ENCODE data around the gene GOLGA8K.
"Not testable (repeated sequence)": the region's sequence is repeated elsewhere in the genome, so short reads cannot be mapped to it uniquely, and the experiment has no call there.

The GOLGA8K gene

DNA sequence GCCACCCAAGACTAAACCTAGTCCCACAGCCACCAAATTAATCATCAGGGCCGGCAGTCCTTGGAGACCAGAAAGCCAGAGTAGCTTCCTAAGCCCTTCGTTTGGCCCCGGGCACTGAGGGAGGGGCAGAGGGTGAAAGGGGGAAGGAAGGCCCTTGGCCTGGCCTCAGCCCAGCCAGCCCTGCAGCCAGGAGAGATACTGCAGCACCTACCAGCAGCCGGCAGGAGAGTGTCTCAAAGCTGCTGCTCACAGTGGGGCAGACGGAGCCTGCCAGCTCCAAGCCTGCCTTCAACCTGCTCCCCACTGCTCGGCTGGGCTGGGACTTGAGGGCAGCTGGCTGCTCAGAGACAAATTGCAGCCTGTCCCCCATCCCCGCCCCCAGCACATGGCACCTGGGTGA lies 50.3 kb downstream of the GOLGA8K start:
- not testable (repeated sequence) for DNase-seq (ENCODE audit: low read depth)

DNA sequence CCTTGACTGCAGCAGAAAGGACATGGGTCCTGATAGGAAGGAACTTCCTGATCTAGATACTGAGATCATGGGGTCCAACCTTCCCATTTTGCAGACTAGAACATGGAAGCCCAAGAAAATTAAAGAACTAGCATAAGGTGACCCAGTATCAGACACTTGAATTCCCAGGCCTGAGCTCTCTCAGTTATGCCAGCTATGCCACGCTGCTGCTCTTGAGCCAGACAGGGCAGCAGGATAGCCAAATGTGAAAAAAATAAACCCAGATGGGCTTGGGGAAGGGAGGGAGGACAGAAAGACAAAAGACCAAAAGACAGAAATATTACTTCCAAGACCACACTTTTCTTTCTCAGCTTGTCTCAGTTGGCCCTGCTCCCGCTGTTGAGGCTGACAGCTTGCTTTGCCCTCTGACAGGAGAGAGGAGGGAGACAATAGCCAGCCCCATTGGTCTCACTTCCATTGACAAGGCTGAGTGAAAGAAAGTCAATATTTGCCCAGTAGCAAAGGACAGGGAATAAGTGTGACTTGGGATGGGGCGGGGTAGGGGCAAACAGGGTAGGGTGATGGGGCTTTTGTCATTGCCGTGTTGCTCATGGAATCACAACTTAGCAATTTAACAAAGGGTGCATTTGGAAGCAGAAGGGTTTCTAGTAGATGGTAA lies 52.4 kb downstream of the GOLGA8K start:
- DNase-seq (ENCODE audit: low read depth), result not testable (repeated sequence)

DNA sequence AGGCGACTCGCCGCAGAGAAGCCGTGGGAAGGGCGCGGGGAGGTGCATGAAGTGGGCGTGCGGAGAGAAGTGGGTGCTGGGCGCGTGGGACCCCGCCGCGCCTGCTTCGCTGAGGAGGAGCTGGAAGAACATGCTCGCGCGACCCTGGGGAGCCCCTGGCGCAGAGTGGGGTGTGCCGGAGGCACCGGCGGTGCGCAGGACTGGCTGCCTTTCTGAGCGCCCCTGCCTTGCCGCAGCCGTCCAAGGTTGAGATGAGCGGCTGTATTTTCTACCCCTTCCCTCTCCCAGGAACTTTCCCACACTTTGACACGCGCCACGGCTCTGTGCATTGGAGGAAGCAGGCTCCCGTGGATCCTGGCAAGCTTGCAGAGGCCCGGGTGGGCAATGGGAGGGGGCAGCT lies 56.1 kb downstream of the GOLGA8K start:
- DNase-seq (ENCODE audit: low read depth), result not testable (repeated sequence)

DNA sequence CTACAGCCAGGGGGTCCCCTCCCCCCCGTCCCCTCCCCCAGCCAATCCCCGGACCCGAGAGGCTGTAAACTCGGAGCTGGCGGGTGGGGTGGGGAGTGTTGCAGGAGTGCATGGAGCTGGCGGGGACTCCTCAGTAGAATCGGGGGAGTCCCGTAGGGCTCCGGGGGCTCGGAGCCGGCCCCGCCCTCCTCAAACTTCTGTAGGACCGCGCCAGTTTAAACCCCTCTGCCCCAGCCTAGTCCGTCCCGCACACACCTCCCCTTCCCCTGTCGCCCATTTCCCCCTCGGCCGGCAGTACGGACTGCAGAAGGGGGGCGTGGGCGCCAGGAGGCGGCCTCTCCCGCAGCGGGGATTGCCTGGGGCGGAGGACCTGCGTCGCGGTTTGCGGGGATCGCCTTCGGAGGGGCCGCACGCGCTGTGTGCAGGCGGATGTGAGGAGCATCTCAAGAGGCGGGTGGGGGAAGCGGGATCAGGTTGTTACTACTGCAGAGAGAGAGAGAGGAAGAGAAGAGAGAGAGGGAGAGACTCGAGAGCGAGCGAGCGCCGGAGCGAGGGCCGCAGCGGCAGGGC lies 57.0 kb downstream of the GOLGA8K start:
- not testable (repeated sequence) for DNase-seq (ENCODE audit: low read depth)

DNA sequence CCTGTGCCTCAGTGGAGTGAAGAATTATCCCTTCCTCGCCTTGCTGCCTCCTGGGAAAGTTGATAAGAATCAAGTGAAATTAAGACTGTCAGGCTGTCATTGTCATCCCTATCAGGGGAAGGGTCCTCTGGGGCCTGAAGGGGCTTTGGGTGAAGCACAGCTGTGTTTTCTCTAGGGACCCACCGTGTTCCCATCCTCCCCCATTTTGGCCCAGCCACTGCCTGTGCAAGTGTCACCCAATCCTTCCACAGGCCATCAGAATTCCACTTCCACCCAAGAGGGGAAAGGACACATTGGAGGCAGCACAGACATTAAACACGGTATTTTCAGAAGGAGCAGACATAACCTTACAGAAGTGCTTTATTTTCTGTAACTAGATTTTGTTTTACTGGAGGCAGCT lies 59.2 kb downstream of the GOLGA8K start:
- DNase-seq (ENCODE audit: low read depth), result not testable (repeated sequence)

All from non-pigmented ciliary epithelial cell (primary cell).